ENCODE data around the gene MTG1.
"Not testable (repeated sequence)": the region's sequence is repeated elsewhere in the genome, so short reads cannot be mapped to it uniquely, and the experiment has no call there.

Gene MTG1

DNA sequence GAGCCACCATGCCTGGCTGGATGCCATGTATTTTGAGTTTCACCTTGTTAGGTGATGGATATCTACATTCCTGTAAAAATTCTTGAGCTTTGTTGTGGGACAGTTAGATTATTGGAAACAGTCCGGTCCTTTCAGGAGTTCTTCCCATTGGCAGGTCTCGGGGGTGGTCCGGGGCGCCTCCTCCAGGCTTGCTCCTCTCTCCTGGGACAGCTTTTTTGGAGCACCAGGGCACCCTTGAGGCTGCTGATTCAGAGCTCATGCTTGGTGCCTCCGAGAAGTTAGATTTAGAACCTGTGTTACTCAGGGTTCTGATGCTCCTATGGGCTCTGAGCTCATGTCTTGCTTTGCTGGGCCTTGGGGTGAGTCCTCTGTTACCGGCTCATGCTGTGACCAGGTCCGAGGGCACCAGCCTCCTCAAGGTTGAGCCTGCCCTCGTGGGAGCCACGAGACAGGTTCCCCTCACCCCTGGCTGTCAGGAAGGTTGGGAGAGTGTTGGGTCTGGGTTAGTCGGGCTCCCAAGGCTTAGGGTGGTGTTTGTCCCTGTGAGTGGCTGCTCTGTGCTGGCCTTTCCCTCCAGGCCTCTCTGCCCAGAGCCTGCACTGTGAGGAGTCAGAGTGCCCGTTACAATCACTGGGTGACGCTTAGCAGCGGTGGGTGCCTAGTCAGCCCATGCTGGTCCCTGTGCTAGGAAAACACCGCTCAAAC, 24.5 kb downstream of the MTG1 start:
- no peaks in the 10 kb centered on the region for H3K4me1 Mint-ChIP-seq (ENCODE audit: low read depth)
- H3K27me3 Mint-ChIP-seq (ENCODE audit: low read depth): no peaks in the 10 kb centered on the region
- no peak overlapping the region for H3K27ac Mint-ChIP-seq
- H3K4me3 Mint-ChIP-seq: no peak overlapping the region
- H3K36me3 Mint-ChIP-seq (ENCODE audit: low read depth): peaks cover 20% of the 10 kb centered on the region
- peaks cover 12% of the 10 kb centered on the region for H3K9me3 Mint-ChIP-seq

DNA sequence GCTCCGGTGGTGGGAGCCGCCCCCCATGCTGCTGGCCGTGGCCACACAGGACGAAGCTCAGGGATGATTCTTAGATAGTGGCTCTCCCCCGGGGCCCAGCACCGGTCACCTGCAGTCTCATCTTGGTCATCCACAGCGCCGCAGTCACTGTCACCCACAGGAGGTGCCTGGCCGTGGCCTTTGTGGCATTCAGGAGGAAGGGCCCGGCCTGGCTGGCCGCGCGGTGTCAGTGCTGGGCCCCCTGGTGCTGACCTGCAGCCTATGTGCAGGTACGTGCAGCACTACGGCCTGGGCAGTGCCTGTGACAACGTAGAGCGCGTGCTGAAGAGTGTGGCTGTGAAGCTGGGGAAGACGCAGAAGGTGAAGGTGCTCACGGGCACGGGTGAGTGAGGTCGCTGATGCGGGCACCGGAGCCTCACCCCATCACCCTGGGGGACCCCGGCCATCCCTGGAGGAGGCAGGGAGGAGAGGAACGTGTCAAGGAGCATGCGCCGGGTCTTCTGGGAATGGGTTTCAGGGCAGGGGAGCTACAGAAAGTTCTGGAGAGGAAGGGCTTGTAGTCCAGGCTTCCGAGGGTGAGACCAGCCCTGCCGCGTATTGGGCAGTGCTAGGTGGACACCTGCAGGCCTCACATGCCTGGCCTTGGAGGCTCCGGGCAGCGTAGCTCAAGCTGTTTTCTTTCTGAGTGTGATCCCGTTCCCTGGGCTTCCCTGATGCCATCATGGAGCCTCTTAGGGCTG, 25.4 kb downstream of the MTG1 start:
- no peaks in the 10 kb centered on the region for H3K4me1 Mint-ChIP-seq (ENCODE audit: low read depth)
- H3K27me3 Mint-ChIP-seq (ENCODE audit: low read depth): no peaks in the 10 kb centered on the region
- no peak overlapping the region for H3K4me3 Mint-ChIP-seq
- peaks cover 10% of the 10 kb centered on the region for H3K9me3 Mint-ChIP-seq
- no peak overlapping the region for H3K27ac Mint-ChIP-seq
- H3K36me3 Mint-ChIP-seq (ENCODE audit: low read depth): peaks cover 14% of the 10 kb centered on the region

DNA sequence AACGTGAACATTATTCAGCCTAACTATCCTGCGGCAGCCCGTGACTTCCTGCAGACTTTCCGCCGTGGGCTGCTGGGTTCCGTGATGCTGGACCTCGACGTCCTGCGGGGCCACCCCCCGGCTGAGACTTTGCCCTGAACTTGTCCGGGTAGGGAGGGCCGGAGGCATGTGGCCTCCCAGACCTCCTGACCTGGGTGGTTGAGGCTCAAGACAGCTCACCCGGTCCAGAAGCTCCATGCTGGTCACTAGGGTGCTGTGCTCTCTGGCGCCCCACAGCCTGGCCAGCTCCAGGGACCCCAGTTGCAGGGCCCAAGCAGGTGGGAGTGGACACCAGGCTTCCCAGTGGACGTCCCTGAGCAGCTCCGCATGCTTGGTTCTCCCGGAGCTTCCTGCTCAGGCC, 26.1 kb downstream of the MTG1 start:
- peaks cover 10% of the 10 kb centered on the region for H3K9me3 Mint-ChIP-seq
- H3K27me3 Mint-ChIP-seq (ENCODE audit: low read depth): no peaks in the 10 kb centered on the region
- no peak overlapping the region for H3K27ac Mint-ChIP-seq
- peaks cover 10% of the 10 kb centered on the region for H3K36me3 Mint-ChIP-seq (ENCODE audit: low read depth)
- H3K4me3 Mint-ChIP-seq: no peak overlapping the region
- H3K4me1 Mint-ChIP-seq (ENCODE audit: low read depth): no peaks in the 10 kb centered on the region

DNA sequence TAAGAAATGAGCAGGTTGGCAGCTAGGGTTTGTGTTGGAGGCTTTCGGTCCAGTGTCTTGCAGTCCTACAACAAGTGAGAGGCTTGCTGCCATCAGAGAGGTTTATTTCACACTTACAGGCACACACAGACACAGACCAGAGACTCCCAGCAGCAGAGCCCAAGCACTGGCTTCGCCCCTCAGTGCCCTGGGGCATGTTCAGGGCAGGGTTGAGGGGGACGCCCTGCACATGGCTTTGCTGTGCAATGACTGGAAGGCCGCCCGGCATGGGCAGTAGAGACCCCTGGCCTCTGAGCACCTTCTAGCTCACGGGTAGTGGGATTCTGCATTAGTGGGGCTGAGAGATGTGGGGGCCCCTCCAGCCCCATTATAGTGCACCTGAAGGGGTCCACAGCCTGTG, 26.6 kb downstream of the MTG1 start:
- Mint-ChIP-seq H3K4me1 (ENCODE audit: low read depth) (no peaks in the 10 kb centered on the region), H3K4me3 (no peak overlapping the region), H3K36me3 (ENCODE audit: low read depth) (peaks cover 5% of the 10 kb centered on the region), H3K27me3 (ENCODE audit: low read depth) (no peaks in the 10 kb centered on the region), H3K27ac (no peak overlapping the region), H3K9me3 (peaks cover 6% of the 10 kb centered on the region)

DNA sequence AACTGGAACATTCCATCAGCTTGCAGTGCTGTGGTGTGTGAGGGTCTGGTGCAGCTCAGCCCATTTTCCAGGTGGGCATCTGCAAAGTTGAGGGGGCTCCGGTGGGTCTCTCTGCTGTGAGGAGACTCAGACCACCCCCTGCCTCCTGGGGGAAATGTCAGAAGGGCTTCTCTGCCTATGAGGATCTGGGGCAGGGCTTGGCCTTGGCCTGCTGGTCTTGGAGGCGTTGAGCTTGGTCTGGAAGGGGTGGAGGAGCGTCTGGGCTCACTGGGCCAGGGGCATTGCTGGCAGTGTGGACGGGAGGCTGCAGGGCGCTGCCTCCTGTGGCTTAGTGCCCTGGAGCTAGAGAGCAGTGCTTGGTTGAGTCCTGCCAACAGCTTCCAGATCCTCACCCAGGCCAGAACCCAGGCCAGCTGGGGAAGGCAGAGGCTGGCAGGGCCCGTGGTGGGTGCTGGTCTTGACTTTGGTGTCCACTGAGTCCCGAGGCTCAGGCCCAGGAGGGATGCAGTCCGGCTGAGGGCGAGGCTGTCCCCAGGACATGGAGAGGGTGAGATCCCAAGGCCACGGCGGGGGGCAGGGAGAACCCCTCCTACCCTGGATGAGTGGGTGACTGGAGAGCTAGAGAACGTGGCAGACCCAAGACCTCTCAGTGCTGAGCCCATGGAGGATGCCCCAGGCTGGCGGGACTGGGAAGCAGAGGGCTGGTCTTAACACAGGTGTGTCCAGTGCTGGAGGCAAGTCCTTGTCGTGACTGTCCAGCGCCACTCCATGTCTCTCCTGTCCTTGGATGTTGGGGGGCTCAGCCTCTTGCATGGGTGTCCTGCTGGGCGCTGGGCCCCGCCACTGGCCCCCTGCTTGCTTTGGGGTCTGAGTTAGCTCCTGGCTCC, 27.6 kb downstream of the MTG1 start:
- H3K4me1 Mint-ChIP-seq (ENCODE audit: low read depth): no peaks in the 10 kb centered on the region
- no peaks in the 10 kb centered on the region for H3K36me3 Mint-ChIP-seq (ENCODE audit: low read depth)
- H3K27me3 Mint-ChIP-seq (ENCODE audit: low read depth): no peaks in the 10 kb centered on the region
- H3K27ac Mint-ChIP-seq: no peak overlapping the region
- no peak overlapping the region for H3K4me3 Mint-ChIP-seq
- H3K9me3 Mint-ChIP-seq: no peaks in the 10 kb centered on the region

DNA sequence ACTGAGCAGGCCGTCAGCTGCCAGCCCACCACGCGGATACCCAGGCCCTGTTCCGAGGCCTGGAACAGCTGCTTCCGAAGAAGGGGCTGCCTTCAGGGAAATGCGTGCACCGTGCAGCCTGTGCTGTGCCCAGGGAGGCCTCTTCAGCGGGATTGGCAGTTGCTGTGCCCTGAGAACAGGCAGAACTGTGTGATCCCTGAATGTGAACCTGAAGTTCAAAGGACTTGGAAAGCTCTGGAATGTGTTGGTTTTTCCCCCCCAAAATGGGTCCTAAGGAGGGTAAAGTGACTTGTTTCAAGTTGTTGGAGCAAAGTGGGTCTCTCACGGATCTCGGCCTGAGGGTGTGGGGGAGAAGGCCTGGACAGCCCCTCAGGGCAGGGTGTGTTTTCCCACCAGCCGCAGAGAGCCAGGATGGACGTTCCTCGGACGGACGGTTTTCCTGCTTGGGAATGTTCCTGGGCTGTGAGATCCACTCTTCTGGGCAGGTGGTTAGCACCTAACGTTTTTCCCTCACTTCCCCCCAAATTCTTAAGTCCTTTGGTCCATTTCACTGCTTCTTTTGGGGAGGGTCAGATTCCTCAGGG, 28.4 kb downstream of the MTG1 start:
- Mint-ChIP-seq H3K4me3 (no peak overlapping the region), H3K9me3 (no peaks in the 10 kb centered on the region), H3K36me3 (ENCODE audit: low read depth) (no peaks in the 10 kb centered on the region), H3K4me1 (ENCODE audit: low read depth) (no peaks in the 10 kb centered on the region), H3K27me3 (ENCODE audit: low read depth) (no peaks in the 10 kb centered on the region), H3K27ac (no peak overlapping the region)

DNA sequence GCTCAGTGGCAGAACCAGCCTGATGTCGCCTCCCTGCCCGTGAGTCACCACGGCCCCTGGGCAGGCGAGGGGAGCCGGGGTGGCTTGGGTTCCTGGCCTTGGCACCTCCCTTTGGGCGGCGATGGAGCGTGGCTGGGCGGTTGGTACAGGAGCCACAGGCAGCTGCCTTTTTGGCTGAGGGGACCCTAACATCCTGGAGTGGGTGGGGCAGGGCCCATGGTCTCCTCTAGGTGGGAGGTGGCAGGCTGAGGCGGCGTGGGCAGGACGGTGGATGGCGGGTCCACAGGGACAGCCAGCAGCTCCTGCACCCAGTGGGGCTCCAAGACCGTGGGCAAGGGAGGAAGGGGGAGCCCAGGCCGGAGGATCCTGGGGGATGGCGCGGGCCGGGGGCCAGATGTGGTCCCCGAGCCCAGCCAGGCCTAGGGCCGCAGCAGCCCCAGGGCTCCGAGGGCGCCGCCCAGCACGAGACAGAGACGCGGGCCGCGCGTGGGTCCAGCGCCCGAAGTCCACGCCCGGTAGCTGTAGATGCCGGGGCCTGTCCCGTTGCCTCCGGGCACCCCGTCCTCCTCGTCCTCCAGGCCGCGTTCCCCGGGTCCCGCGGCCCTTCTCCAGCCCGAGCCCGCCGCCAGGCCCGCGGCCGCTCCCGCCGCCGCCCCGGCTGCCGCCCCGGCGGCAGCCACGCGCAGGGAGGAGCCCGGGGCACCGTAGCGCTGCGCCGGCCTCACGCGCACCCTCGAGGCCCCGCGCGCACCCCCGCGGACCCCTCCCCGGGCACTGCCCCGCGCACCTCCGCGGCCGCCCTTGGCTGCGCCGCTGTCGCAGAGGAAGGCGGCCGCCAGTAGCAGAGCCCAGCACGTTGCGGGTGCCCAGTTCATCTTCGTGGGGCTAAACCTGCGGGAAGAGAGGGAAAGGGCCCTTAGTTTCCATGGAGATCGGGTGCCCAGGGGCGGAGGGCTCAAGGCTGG, 29.1 kb downstream of the MTG1 start:
- H3K36me3 Mint-ChIP-seq (ENCODE audit: low read depth): no peaks in the 10 kb centered on the region
- H3K27me3 Mint-ChIP-seq (ENCODE audit: low read depth): no peaks in the 10 kb centered on the region
- H3K4me1 Mint-ChIP-seq (ENCODE audit: low read depth): no peaks in the 10 kb centered on the region
- H3K4me3 Mint-ChIP-seq: no peak overlapping the region
- H3K9me3 Mint-ChIP-seq: no peaks in the 10 kb centered on the region
- no peak overlapping the region for H3K27ac Mint-ChIP-seq

DNA sequence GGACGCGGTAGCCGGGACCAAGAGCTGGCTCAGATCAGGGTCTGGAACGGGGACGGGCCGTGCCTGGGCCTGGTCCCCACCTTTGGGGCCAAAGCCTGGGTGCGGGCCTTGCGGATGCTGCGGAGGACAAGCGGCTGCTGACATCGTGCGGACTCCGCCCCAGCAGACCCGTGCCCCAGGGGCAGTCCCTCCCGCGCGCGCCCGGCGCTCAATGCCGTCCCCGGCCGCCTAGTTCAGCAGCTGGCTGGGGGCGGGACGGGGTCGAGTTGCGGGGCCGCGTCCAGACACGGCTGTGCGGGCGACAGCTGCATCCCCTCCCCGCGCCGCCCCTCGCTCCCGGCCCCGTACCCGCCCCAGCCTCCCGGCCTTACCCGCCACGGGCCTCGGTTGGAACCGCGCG, 30.1 kb downstream of the MTG1 start:
- not testable (repeated sequence) for H3K27me3 Mint-ChIP-seq (ENCODE audit: low read depth); H3K9me3 Mint-ChIP-seq; H3K4me3 Mint-ChIP-seq; H3K4me1 Mint-ChIP-seq (ENCODE audit: low read depth); H3K36me3 Mint-ChIP-seq (ENCODE audit: low read depth); H3K27ac Mint-ChIP-seq

DNA sequence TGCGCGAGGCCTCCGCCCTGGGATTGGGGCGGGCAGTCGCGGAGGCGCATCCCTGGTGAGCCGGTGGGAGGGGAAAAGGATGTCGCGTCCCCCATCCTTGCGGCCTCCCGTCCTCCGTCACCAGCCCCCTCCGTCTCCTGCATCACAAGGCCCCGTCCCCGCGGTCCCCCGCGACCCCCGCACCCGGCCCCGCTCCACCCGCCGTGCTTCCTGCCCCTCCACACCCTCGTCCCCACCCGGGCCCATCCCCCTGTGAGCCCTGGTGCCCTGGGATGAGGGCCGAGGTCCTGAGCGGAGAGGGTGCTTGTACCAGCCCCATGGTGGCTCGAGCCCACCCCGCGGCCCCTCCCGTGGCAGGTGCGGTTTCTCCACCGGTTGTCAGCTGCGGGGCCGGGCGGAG, 30.6 kb downstream of the MTG1 start, which contains the start of gene SPRN:
Gene SPRN (minus strand): TSS at position 25 of the 400 bp plus-strand sequence. CDS start 944 bp downstream, outside the sequence.
- H3K9me3 Mint-ChIP-seq; H3K27ac Mint-ChIP-seq; H3K4me3 Mint-ChIP-seq; H3K27me3 Mint-ChIP-seq (ENCODE audit: low read depth); H3K36me3 Mint-ChIP-seq (ENCODE audit: low read depth); H3K4me1 Mint-ChIP-seq (ENCODE audit: low read depth): not testable (repeated sequence)

DNA sequence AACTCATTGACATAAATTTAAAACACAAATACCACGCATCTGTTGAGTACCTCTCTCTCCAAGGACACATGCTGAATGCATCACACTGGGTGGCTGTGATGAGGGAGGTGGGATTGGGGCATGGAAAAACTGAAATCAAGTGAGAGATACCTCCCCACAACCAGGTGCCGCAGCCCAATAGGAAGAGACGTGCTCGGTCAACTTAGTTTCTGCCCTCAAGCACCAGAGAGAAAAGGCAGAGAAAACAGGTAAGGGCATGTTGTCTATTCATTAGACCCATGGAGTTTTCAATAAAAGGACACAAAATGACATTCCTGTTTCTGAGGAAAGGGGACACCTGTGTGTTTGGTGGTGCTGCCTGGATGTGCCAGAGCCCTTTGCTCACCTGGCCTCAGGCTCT, 35.6 kb downstream of the MTG1 start:
- H3K36me3 Mint-ChIP-seq (ENCODE audit: low read depth); H3K4me1 Mint-ChIP-seq (ENCODE audit: low read depth); H3K27ac Mint-ChIP-seq; H3K27me3 Mint-ChIP-seq (ENCODE audit: low read depth); H3K4me3 Mint-ChIP-seq: not testable (repeated sequence)
- H3K9me3 Mint-ChIP-seq: peaks cover 10% of the 10 kb centered on the region

DNA sequence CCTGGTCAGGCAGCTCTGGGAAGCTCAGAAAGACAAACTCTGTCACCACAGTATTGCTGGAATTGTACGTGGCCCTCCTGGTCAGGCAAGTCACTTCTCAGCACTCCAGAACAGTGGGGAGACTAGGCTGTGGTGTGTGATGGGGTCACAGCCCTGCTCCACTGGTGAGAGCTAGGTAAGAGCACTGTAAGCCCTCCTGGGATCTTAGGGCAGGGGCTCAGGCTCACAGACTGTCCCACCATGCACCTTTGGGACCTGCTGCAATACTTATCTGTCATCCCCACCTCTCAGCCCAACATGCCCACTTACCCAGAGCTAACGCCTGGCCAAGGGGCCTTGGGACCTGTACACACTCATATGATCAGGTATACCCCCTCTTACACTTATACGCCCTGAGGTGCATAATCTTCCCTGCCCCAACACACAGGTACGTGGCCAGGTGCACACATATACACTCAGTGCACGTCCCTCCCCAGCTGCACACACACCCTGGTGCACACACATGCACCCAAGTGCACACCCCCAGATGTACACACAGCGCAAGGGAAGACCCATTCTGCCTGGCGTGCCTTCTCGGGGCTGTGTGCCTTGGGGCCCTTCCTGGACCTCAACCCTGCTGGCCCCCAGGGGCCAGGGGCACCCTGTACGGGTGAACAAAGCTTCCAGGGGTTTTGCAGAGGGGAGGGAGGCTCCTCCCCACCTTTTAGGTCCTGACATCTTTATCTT, 38.1 kb downstream of the MTG1 start:
- peaks cover 10% of the 10 kb centered on the region for H3K9me3 Mint-ChIP-seq
- not testable (repeated sequence) for H3K4me1 Mint-ChIP-seq (ENCODE audit: low read depth); H3K4me3 Mint-ChIP-seq; H3K27ac Mint-ChIP-seq; H3K36me3 Mint-ChIP-seq (ENCODE audit: low read depth)
- peaks cover 11% of the 10 kb centered on the region for H3K27me3 Mint-ChIP-seq (ENCODE audit: low read depth)

DNA sequence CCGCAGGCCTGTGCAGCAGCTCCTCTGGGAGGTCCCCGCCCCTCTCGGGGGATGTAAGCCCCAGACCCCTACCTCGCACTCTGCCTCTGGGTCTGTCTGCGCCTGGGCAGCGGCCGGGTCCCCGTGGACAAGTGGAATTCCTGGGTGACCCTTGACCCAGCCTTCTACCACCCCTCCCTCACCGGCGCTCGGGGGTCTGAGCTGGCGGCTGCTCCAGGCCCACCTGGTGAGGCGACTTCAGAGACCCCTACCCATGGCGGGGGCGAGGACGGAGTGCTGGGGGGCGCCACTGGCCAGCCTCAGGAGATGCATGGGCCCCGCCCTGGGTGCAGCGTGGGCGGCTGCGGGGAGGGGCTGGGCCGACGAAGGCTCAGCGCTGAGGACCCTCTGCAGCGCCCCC, 38.8 kb downstream of the MTG1 start:
- not testable (repeated sequence) for H3K4me1 Mint-ChIP-seq (ENCODE audit: low read depth); H3K4me3 Mint-ChIP-seq; H3K36me3 Mint-ChIP-seq (ENCODE audit: low read depth); H3K27ac Mint-ChIP-seq
- Mint-ChIP-seq H3K27me3 (ENCODE audit: low read depth) (peaks cover 11% of the 10 kb centered on the region), H3K9me3 (peaks cover 10% of the 10 kb centered on the region)

DNA sequence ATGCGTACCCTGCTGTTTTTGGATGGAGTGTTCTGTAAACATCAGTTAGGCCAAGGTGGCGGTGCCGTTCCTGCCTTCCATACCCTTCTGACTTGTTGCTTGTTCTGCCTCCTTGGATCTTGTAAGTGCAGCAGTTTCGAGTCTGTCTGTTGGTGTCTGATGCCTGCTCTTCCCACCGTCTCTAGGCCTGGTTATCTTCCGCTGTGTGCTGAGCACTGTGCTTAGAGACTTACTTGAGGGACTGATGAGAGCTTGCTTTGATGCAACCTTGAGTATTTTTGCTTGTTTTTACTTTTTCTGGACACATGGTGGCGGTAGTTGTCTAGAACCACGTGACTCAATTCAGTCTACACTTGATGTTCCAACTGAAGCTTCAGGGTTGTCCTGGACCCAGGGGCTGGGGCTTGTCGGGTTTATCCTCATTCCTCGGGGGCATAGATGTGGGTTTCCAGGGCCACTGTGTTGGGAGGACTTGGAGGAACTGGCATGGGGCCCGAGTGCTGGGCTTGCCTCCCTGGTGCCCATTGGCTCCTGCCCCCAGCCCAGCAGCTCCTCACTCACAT, 44.8 kb downstream of the MTG1 start:
- no peak overlapping the region for H3K4me3 Mint-ChIP-seq
- no peak overlapping the region for H3K27ac Mint-ChIP-seq
- peaks cover 6% of the 10 kb centered on the region for H3K27me3 Mint-ChIP-seq (ENCODE audit: low read depth)
- no peaks in the 10 kb centered on the region for H3K9me3 Mint-ChIP-seq
- H3K4me1 Mint-ChIP-seq (ENCODE audit: low read depth): peaks cover 9% of the 10 kb centered on the region
- no peaks in the 10 kb centered on the region for H3K36me3 Mint-ChIP-seq (ENCODE audit: low read depth)
